EL (cell line): Measurements from ENCODE around the gene ARRB1.
"Not testable (repeated sequence)": the region's sequence is repeated elsewhere in the genome, so short reads cannot be mapped to it uniquely, and the experiment has no call there.

ENCODE experiments used
- DNase-seq: peaks from one replicate; pipeline ENCODE4 v3.0.0-alpha.2; 2016

The ARRB1 gene

GRCh38 chr11:75369560-75370255 lies 18.2 kb upstream of the ARRB1 start:
- DNase-seq = no peak

GRCh38 chr11:75366826-75367225 lies 15.4 kb upstream of the ARRB1 start:
- DNase-seq = not testable (repeated sequence)

- peak; percentile 53 for DNase-seq
Observed at GRCh38 chr11:75365711-75366181, 14.3 kb upstream of the ARRB1 start.

- DNase-seq = not testable (repeated sequence)
Observed at GRCh38 chr11:75362285-75362684, 10.8 kb upstream of the ARRB1 start.

- no peak for DNase-seq
Observed at GRCh38 chr11:75356613-75357012, 5.2 kb upstream of the ARRB1 start.

- DNase-seq = no peak
Observed at GRCh38 chr11:75355051-75355450, 3.6 kb upstream of the ARRB1 start.

- DNase-seq = no peak
Observed at GRCh38 chr11:75352588-75353206, 1.2 kb upstream of the ARRB1 start.

GRCh38 chr11:75351791-75352587 lies 528 bp upstream of the ARRB1 start:
- DNase-seq = no peak

GRCh38 chr11:75350743-75351540 lies 519 bp downstream of the ARRB1 start:
- no peak for DNase-seq

GRCh38 chr11:75350122-75350742 lies 1.2 kb downstream of the ARRB1 start:
- no peak for DNase-seq

GRCh38 chr11:75349521-75350116 lies 1.8 kb downstream of the ARRB1 start:
- no peak for DNase-seq

- peak; percentile 87 for DNase-seq
Observed at GRCh38 chr11:75347781-75348566, 3.5 kb downstream of the ARRB1 start.

- DNase-seq = peak; percentile 49
Observed at GRCh38 chr11:75346912-75347647, 4.4 kb downstream of the ARRB1 start.

GRCh38 chr11:75346296-75346695 lies 5.2 kb downstream of the ARRB1 start:
- DNase-seq = no peak

- no peak for DNase-seq
Observed at GRCh38 chr11:75345455-75346160, 5.9 kb downstream of the ARRB1 start.

- DNase-seq = no peak
Observed at GRCh38 chr11:75344761-75345454, 6.6 kb downstream of the ARRB1 start.

GRCh38 chr11:75344186-75344585 lies 7.3 kb downstream of the ARRB1 start:
- DNase-seq = no peak

GRCh38 chr11:75342966-75343870 lies 8.2 kb downstream of the ARRB1 start:
- DNase-seq = no peak
